GM19240 (cell line): ENCODE results near the gene ICA1L.
"Not testable (repeated sequence)": the region's sequence is repeated elsewhere in the genome, so short reads cannot be mapped to it uniquely, and the experiment has no call there.

ENCODE experiments used
- DNase-seq: peaks from one replicate; pipeline ENCODE4 v3.0.0; 2011; ENCODE audit warnings: low spot score; ENCODE audit not compliant: insufficient read length

The ICA1L gene

DNA sequence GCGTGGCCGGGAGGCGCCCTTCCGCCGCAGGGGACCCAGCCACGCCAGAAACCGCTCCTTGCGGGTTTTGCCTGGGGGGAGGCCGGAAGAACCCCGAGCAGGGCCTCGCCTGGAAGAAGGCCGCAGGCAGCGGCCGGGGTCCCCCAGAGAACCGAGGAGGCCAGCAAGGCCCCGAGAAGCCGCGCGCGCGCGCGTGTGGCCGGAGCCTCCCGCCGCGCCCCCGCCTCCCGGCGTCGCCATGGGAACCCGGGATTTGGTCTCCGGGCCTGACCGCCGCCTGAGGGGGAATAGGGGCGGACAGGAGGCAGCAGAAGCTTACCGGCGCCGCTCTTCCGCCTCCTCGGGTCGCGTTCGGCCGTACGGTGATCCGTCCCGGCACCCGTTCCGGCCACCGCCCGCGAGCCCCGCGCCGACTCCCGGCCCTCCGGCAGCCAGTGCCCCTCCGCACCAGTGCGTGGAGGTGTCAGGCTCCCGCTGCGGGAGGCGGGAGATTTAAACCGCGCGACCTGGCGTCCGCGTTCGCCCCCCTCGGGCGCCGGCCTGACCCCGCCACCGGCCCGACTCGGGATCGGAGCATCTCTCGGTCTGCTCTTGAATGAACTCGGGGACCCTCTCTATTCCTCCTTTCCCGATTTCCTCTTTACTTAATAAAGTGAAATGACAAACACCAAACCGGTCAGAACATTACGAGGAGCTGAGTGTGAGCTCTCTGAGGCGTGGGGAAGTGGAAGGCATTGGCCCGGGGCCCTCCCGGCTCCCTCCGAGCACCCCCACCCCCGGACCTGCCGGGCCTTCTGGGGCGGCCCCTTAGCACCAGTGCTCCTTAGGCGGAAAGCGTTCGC lies at the start of gene ICA1L:
Gene ICA1L, minus strand, starts transcription at position 467 of the 842 bp plus-strand sequence. CDS start 42,757 bp downstream, outside the sequence.
- peak; percentile 13 for DNase-seq

DNA sequence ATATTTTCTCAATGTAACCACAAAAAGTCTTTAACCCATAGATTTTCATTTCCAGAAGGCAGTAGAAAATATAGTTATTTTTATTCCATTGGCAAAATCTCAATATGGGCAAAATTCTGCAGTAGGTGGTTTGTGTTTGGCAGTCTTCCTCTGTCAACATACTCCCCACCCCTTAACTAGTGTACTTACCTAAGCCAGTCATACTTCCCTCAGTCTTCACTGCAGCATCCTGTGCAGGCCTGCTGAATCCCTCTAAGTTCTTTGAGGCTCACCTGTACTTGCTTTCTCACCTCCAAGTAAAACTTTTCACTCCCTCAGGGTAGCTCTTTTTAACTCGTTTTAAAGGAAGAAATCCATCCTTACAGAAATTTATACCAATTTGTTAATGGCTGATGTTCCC lies 47.3 kb upstream of the ICA1L start:
- no peak for DNase-seq

DNA sequence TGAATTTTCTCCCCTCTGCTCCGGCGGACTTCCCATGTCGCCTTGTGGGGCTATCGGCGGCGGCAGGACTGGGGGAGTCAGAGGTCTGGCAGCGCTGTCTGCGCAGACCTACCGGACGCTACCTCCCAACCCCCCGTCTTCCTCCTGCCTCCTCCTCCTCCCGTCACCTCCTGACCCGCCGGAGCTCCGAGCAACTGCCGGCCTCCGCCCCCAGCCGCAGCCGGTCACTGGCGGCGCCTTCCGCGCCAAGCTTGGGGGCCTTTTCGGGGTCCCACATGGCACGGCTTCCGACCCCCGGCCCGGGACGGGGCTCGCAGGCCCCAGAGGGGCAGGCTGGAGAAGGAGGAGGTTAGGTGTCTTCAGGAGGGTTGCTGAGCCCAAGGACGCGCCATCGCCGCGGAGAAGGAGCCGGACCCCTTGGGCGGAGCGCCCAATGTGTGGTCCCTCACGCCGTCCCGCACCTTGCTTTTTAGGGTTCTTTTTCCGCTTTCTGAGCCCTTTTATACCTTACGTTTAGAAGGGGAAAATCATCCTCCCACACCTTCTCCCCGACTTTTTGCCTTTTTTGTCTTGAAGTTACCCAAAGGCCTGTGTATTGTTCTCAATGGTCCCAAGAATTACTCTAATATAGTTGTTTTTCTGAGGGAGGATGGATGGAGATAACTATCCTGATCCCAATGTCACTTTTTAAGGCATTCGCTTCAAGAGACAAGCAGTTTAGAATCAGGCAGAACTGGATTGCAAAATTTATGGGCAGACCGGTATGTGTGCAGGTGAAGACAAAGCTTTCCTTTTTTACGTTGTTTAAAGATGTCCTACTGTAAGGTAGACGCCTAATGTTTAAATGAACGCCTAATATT lies 41.0 kb upstream of the ICA1L start:
- DNase-seq: not testable (repeated sequence)

DNA sequence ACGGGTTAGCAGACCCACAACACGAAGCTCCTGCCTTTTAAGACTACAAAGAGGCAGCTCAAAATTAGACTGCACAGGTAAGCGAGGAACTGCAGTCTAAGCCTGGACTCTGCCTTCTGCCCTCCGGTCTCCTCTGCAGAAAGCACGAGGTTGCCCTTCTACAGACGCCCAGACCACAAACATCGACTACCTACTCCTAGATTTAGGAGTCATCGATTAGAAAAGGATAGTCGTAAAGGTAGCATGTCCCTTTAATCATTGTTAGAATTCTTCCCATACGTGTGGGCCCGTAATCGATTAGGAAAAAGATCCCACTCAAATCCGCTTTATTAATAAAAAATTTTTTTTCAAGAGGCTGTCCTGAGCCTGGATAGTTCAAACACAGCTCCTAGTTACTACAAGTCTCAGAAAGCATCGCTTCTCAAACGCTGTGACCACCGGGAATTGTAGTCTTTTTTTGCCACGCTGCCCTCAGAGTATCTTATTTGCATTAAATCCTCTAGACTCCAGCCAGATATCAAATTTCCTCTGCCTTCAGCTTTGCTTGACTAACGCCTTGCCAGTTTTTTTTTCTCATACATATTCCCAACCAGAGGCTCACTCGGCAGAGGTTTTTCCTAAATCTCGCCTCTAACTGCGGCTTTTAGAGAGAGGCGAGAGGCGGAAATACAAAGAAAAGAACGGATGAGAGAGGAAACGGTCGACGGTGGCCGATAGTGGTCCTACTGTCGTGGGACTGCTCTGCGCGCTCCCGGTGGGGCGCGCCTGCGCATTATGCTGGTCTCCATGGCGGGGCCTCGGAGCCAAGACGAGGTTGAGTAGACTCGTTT lies 40.2 kb upstream of the ICA1L start, which contains the start of the genes CARF and WDR12:
Gene CARF, plus strand, starts transcription at position 764 of the 830 bp plus-strand sequence. CDS start 29,628 bp downstream, outside the sequence.
Gene WDR12, minus strand, starts transcription at position 162 of the 830 bp plus-strand sequence. CDS start 197 bp downstream, outside the sequence.
- peak; percentile 65 for DNase-seq

DNA sequence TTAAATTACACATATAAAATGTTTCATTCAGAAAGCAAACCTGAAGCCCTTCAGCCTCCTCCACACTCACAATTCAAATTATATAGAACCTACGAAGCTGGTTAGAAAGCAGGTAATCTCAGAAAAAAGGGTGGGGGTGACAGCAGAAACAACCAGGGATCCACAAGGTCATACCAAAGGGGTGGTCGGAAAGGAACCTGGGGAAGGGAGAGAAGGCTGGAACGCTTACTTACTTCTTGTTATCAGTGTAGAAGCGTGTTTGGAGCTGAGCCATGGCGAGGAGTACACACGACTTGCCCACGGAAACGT lies 39.6 kb upstream of the ICA1L start:
- DNase-seq: no peak

DNA sequence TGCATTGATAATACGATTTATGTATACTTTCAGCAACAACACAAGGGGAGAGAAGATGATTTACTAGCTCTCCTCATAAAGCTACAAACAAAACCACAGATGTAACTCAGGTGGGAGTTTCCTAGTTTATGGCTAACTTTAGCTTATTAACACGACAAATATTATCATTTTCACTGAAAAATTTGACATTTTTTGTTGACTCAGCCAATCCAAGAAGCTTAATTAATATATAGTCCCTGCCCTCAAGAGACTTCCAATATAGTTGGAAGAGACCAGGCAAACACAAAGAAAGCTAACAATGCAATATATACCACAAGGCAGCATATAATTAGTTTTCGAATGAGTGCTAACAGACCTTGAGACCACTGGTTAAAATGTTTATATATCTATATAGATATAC lies 39.1 kb upstream of the ICA1L start:
- no peak for DNase-seq

DNA sequence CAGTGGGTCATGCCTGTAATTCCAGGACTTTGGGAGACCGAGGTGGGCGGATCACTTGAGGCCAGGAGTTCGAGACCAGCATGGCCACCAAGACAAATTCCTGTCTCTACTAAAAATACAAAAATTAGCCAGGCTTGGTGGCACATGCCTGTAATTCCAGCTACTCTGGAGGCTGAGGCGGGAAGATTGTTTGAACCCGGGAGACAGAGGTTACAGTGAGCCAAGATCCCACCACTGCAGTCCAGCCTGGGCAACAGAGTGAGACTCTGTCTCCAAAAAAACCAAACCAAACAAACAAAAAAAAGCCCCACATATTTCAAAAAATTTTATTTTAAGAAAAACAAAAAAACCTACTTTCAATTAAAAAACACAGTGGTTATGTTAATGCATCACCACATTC lies 38.7 kb upstream of the ICA1L start:
- DNase-seq: not testable (repeated sequence)

DNA sequence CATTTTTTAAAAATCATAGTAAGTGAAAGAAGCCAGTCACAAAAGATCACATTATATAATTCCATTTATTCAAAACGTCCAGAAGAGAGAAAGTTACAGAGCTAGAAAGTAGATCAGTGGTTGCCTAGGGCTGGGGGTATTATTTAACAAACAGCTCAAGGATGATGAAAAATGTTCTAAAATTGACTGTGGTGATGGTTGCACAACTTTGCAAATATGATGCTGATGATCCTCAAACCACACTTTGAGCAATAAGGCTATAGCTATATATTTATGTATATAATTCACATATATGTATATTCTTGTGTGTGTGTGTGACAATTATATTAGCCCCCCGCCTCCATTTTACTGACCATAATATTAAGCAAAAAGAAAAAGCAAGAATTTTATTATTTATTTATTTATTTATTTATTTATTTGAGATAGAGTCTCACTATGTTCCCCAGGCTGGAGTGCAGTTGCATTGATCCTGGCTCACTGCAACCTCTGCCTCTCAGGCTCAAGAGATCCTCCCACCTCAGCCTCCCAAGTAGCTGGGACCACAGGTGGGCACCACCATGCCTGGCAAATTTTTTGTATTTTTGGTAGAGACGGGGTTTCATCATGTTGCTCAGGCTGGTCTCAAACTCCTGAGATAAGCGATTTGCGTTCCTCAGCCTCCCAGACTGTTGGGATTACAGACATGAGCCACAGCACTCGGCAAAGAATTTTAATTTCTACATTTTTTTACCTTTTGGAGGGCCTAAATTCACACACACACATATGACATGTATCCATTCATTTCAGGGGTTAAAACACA lies 38.0 kb upstream of the ICA1L start:
- DNase-seq: no peak

DNA sequence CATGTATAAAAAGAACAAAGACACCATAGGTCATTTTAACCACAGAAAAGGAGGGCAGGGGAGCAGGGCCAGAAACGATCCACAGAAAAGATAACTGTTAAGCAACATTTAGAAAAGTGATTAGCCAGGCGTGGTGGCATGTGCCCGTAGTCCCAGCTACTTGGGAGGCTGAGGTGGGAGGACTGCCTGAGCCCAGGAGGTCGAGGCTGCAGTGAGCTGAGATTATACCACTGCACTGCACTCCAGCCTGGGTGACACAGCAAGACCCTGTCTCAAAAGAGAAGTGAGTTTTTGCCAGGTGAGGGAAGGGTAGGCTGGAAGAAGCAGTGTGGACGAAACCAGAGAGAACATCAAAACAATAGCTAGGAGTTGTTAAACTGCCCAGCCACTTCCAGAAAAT lies 36.6 kb upstream of the ICA1L start:
- DNase-seq: no peak

DNA sequence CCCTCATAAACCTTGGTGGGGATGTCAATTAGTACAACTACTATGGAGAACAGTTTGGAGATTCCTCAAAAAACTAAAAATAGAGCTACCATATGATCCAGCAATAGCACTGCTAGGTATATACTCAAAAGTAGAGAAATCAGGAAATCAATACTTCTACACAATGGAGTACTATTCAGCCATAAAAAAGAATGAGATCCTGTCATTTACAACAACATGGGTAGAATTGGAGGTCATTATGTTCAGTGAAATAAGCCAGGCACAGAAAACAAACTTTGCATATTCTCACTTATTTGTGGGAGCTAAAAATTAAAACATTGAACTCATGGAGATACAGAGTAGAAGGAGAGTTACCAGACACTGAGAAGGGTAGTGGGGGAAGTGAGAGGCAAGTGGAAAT lies 33.9 kb upstream of the ICA1L start:
- DNase-seq: not testable (repeated sequence)

DNA sequence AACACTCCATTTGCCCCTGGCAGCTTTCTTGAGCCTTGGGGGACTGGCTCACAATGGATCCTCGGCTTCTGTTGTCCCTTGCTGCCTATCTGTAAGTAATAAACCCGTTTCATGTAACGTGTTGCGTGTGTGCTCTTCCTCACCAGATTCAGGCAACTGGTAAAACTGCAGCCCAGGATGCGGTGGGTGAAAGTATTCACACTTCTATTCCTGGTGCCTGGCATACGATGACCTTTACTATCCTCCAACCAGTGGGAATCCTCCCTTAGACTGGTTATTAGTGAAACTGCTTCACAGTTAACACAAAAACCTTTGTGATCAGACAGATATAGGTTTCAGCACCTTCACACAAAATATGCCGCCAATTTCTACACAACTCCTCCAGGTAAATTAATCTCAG lies 13.6 kb upstream of the ICA1L start:
- no peak for DNase-seq

DNA sequence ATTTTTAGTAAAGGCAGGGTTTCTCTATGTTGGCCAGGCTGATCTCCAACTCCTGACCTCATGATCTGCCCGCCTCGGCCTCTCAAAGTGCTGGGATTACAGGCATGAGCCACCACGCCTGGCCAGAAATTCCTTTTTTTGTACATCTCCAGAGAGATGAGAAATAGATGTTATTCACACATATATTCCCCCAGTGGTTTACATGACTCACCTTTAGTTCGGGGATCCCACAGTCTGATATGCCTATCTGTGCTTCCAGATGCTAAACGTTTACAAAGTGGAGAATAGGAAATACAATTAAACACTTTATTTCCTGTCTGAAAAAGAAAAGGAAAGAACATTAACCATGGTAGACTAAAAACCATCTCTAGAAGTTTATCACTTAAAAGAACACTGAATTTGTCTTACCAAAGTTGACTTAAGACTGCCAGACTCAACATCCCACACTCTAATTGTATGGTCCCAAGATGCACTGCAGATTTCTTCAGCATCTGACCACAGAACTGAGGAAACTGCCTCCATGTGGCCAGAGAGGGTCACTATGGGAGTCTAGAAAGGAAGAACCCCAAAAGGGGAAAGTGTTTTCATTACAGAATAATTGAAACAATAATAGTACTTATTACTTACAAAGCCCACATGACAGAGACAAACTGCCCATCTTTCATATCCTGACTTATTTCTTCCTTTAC lies 12.6 kb upstream of the ICA1L start:
- no peak for DNase-seq

DNA sequence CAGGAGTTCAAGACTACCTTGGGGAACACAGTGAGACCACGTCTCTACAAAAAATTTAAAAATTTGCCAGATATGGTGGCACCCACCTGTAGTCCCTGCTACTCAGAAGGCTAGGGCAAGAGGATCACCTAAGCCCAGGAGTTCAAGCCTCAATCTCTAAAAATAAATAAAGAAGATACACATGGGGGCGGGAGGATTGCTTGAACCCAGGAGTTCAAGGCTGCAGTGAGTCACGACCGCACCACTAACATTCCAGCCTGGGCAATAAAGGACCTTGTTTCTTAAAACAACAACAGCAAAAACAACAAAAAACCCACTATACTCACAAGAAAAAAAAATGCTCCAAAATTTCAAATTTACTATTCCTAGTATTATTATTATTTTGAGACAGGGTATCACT lies 10.0 kb upstream of the ICA1L start:
- DNase-seq: no peak

DNA sequence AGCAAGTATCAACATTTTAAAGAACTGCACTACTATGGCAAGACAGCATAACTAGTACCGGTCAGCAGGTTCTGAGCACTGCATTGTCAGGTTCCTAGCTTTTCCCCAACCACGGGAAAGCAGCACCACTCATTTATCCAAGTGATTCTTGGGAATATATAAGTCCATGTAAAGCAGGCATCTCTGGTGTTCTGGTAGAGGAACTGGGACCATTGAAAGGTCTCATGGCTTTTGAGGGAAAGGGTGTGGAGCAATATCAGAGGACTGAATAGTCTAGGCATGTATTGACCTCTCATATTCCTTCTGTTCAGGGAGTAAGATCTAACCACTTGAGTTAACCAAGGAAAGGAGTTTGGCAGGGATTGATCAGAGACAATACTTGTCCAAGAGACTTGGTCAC lies 6.1 kb upstream of the ICA1L start:
- no peak for DNase-seq

DNA sequence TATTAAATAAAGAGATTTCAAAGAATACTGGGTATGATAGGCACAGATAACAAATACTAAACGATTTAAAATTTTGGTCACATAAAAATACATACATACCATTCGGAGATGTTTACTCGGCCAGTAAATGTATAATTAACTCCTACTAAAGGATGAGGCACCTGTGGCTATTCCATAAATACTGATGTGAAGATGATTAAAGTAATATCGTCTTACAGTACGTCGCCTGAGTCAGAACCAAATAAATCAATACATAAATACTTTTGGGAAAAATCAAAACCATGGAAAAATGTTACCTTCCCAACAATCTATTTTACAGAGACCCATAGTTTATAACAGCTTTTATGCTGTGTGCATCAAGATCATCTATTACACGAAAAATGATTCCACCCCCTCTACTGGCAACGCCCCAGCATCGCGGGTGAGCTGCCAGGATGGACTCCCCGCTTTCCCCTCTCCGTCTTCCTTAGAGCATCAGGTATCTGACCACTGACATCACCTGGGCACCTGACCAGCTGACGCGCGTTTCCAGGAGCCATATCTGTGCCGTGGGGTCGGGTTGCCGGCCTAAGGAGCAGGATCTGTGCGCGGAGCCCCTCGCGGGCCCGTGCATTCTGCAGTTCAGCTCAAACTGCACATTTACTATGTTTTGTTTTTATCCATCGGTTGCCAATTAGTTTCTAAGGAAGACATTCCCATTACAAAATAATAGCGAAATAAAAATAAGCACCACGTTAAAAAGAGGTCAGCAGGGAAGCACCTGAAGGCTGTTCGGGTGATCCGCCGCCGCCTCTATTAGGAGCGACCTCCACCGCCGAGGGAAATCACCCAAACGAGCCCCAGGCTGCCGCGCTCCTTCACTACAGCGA lies 901 bp downstream of the ICA1L start:
- DNase-seq: peak; percentile 11

DNA sequence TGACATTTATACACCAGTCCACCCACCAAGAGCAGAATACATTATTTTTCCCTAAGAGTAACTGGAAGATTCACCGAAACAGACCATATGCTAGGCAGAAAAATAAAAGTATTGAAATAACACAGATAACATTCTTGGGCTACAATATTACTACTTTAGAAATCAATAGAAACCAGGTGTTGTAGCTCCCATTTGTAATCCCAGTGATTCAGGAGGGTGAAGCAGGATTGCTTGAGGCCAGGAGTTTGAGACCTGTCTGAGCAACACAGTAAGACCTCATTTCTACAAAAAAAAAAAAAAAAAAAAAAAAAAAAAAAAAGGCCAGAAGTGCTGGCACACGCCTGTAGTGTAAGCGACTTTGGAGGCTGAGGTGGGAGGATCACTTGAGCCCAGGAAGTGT lies 9.6 kb downstream of the ICA1L start:
- no peak for DNase-seq

DNA sequence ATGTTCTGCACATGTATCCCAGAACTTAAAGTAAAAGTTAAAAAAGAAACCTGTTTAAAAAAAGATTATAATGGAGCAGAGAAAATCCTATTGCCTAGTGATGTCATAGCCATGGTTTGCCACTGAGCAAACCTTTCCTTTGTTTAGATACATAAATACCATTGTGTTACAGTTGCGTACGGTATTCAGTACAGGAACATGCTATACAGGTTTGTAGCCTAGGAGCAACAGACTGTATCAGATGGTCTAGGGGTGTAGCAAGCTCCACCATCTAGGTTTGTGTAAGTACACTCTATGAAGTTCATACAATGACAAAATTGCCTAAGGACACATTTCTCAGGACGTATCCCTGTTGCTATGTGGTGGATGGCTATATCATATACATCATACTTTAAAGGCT lies 13.0 kb downstream of the ICA1L start:
- DNase-seq: no peak

DNA sequence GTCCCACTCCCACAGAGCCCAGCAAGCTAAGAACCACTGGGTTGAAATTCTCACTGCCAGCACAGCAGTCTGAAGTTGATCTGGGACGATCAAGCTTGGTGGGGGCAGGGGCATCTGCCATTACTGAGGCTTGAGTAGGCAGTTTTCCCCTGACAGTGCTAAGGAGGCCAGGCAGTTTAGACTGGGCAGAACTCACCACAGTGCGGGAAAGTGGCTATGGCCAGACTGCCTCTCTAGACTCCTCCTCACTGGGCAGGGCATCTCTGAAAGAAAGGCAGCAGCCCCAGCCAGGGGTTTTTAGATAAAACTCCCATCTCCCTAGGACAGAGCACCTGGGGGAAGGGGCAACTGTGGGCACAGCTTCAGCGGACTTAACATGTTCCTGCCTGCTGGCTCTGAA lies 22.2 kb downstream of the ICA1L start:
- DNase-seq: not testable (repeated sequence)

DNA sequence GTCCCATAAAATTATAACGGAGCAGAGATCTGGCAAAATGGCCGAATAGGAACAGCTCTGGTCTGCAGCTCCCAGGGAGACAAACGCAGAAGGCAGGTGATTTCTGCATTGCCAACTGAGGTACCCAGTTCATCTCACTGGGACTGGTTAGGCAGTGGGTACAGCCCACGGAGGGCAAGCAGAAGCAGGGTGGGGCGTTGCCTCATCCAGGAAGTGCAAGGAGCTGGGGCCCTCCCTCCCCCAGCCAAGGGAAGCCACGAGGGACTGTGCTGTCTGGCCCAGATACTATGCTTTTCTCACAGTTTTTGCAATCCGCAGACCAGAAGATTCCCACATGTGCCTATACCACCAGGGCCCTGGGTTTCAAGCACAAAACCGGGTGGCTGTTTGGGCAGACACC lies 22.8 kb downstream of the ICA1L start:
- no peak for DNase-seq
